ENCODE measurements around the gene CES1. TPM values are rescaled to one million over a fixed set of nuclear protein-coding genes. Genes with fewer than 3 reads are reported as not detected.

Gene CES1
- total RNA-seq, 2 donors from 2014 or later: 4.2 to 19.1 TPM

DNA sequence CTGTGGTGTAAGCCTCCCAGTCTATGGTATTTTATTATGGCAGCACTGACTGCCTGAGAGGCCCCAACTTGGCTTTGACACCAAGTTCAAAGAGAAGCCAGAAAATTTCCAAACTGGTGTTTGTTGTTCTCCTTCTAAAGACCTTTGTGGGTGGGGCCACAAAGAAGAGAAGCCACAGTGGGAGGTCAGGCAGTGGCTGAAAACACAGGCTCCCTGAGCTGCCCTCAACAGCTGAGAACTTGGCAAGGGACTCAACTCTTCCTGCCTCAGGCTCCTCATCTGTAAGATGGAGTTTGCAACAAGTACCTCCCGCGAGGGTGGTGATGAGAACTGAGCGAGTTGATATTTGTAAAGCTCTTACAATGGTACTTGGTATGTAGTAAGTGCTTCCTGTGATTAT lies 24.1 kb upstream of the CES1 start:
- Histone ChIP-seq H3K4me3 (no peak overlapping the region), H3K36me3 (replicated peaks in 1 of 2; ENCODE audit: insufficient read depth in 1 of 2, low read depth in 2 of 2) (no peaks in the 10 kb centered on the region), H3K27me3 (no peaks in the 10 kb centered on the region), H3K9me3 (no peaks in the 10 kb centered on the region), H3K4me1 (no peaks in the 10 kb centered on the region), H3K27ac (no peak overlapping the region)
- TF ChIP-seq, protein P1, sequence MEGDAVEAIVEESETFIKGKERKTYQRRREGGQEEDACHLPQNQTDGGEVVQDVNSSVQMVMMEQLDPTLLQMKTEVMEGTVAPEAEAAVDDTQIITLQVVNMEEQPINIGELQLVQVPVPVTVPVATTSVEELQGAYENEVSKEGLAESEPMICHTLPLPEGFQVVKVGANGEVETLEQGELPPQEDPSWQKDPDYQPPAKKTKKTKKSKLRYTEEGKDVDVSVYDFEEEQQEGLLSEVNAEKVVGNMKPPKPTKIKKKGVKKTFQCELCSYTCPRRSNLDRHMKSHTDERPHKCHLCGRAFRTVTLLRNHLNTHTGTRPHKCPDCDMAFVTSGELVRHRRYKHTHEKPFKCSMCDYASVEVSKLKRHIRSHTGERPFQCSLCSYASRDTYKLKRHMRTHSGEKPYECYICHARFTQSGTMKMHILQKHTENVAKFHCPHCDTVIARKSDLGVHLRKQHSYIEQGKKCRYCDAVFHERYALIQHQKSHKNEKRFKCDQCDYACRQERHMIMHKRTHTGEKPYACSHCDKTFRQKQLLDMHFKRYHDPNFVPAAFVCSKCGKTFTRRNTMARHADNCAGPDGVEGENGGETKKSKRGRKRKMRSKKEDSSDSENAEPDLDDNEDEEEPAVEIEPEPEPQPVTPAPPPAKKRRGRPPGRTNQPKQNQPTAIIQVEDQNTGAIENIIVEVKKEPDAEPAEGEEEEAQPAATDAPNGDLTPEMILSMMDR (IDR thresholded peaks at IDR 0.05): no peak
- TF ChIP-seq POLR2A (IDR thresholded peaks at IDR 0.05): no peak
- DNase-seq (no peak), ATAC-seq (no peak)
- 64 to 86% methylated on average over 3 of the region's 3 CpGs for WGBS, 2 donors
- intact Hi-C loops (cut with DNase I): no loop called here

DNA sequence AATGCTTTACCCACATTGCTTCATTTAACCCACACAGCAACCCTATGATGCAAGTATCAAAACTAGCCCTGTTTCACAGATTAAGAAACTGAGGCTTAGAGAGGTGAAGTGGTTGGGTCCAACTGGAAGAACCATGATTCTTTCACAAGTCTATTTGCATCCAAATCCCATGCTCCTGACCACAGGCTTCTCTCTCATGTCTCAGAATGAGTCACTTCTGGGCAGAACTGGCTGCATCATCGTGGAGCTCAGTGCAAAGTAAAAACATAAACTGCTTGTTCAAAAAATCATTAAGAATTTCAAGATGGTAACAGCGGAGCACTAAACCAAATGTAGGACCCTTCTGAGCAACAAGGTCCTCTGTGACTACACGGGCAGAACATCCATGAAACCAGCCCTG lies 20.2 kb upstream of the CES1 start:
- H3K4me1 ChIP-seq: no peaks in the 10 kb centered on the region
- no peak overlapping the region for H3K27ac ChIP-seq
- ATAC-seq: no peak
- 54 to 60% methylated on average over 3 of the region's 3 CpGs for WGBS, 2 donors
- H3K36me3 ChIP-seq (replicated peaks in 1 of 2; ENCODE audit: insufficient read depth in 1 of 2, low read depth in 2 of 2): no peaks in the 10 kb centered on the region
- TF ChIP-seq, protein P1 (IDR thresholded peaks at IDR 0.05): no peak
- TF ChIP-seq POLR2A (IDR thresholded peaks at IDR 0.05): no peak
- intact Hi-C loops (cut with DNase I): no loop called here
- DNase-seq: no peak
- no peaks in the 10 kb centered on the region for H3K27me3 ChIP-seq
- H3K4me3 ChIP-seq: no peak overlapping the region
- H3K9me3 ChIP-seq: no peaks in the 10 kb centered on the region

GRCh38 chr16:55849536-55849935 lies 16.6 kb upstream of the CES1 start:
- no peaks in the 10 kb centered on the region for H3K4me1 ChIP-seq
- H3K27me3 ChIP-seq: no peaks in the 10 kb centered on the region
- WGBS, 2 donors: 64 to 67% methylated on average over 13 of the region's 13 CpGs
- no peak for TF ChIP-seq POLR2A (IDR thresholded peaks at IDR 0.05)
- TF ChIP-seq, protein P1 (IDR thresholded peaks at IDR 0.05): no peak
- DNase-seq (no peak), ATAC-seq (no peak)
- intact Hi-C loops (cut with DNase I): loop anchor here (10.0 kb wide), 1 partner anchor 385 kb away; no protein-coding TSS in a partner anchor
- H3K4me3 ChIP-seq: no peak overlapping the region
- no peak overlapping the region for H3K27ac ChIP-seq
- no peaks in the 10 kb centered on the region for H3K9me3 ChIP-seq
- H3K36me3 ChIP-seq (replicated peaks in 1 of 2; ENCODE audit: insufficient read depth in 1 of 2, low read depth in 2 of 2): no peaks in the 10 kb centered on the region

- Histone ChIP-seq H3K4me1 (no peaks in the 10 kb centered on the region), H3K36me3 (replicated peaks in 1 of 2; ENCODE audit: insufficient read depth in 1 of 2, low read depth in 2 of 2) (no peaks in the 10 kb centered on the region), H3K9me3 (no peaks in the 10 kb centered on the region), H3K27me3 (no peaks in the 10 kb centered on the region), H3K4me3 (no peak overlapping the region), H3K27ac (no peak overlapping the region)
- no peak for DNase-seq
- ATAC-seq: no peak
- 27 to 31% methylated on average over 11 of the region's 11 CpGs for WGBS, 2 donors
- TF ChIP-seq, protein P1 (IDR thresholded peaks at IDR 0.05): no peak
- TF ChIP-seq POLR2A (IDR thresholded peaks at IDR 0.05): no peak
- intact Hi-C loops (cut with DNase I): loop anchor here (10.0 kb wide), 1 partner anchor 382 kb away; no protein-coding TSS in a partner anchor
Observed at GRCh38 chr16:55846598-55847346, 13.9 kb upstream of the CES1 start.

DNA sequence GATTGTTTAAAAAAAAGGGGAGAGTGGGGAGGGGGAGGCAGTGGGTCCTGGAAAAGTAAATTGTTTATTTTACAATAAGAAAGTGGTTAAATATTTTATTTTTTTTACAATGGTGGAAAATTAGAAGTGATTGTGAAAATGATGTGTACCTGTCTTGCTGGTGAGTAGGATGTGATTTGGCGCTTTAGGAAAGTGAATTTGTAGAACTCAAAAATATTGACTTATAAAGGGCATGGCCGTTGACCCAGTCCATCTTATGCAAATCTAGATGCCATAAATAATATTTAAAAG lies 10.2 kb upstream of the CES1 start:
- Histone ChIP-seq H3K4me1 (no peaks in the 10 kb centered on the region), H3K27me3 (no peaks in the 10 kb centered on the region), H3K4me3 (no peak overlapping the region), H3K27ac (no peak overlapping the region), H3K9me3 (no peaks in the 10 kb centered on the region), H3K36me3 (replicated peaks in 1 of 2; ENCODE audit: insufficient read depth in 1 of 2, low read depth in 2 of 2) (no peaks in the 10 kb centered on the region)
- no peak for TF ChIP-seq POLR2A (IDR thresholded peaks at IDR 0.05)
- TF ChIP-seq, protein P1 (IDR thresholded peaks at IDR 0.05): no peak
- no peak for DNase-seq
- WGBS, 2 donors: 27 to 29% methylated on average over 2 of the region's 2 CpGs
- ATAC-seq: no peak
- intact Hi-C loops (cut with DNase I): loop anchor here (5.0 to 10.0 kb wide), 2 partner anchors 131 to 378 kb away; no protein-coding TSS in a partner anchor
